Measurements from ENCODE around the gene RTN3.
"Not testable (repeated sequence)": the region's sequence is repeated elsewhere in the genome, so short reads cannot be mapped to it uniquely, and the experiment has no call there.

RTN3 gene

GRCh38 chr11:63682066-63683021 lies 1.0 kb downstream of the RTN3 start:
- no peak for FAIRE-seq

DNA sequence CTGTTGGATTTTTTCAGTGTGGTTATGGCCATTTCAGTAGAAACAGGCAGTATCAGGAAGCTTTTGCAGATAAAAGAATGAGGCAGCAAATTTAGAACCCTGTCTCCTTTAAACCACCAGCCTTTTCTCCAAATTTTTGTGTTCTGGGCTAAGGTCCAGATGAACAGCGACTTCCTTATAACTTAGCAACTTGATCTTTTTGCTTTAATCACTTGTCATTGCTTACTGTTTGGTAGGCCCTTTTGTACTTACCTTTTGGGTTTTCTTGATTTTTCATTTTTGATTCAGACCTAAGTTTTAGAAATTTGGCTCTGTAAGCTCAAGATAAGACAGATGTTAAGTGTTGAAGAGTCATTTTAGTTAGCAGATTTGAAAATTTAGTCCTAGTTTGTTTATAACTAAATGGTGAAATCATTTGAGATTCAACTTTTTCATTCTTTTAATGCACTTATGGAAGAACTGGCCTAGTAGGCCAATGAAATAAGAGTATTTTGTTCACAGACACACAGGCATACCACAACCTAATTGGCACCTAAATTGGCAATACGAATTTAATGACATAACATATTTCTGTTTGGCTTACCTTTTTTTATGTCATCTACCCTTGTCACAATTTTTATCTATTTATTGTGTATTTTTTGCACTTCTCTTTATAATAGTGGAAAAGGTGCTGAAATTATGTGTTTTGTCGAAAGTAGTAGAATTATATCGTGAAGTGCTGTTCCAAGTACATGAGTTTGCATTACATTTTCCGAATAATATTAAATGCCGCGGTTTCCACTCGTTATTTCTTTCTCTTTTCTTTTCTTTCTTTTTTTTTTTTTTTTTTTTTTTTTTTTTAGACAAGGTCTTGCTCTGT lies 2.1 kb downstream of the RTN3 start:
- FAIRE-seq = no peak

DNA sequence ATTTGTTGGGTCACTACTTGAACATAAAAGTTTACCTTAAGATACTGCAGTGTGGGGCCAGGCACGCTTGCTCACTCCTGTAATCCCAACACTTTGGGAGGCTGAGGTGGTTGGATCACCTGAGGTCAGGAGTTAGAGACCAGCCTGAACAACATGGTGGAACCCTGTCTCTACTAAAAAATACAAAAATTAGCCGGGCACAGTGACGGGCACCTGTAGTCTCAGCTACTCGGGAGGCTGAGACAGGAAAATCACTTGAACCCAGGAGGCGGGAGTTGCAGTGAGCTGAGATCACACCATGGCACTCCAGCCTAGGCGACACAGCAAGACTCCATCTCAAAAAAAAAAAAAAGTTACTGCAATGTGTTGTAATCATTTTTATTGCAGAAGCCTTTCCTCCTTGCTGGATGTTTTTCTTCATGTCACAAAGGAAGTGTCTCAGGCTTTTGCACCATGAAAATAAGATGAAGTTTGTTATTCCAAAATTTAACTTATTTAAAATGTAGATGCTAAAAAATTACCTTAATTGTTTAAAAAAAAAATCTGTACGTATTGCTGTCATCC lies 3.9 kb downstream of the RTN3 start:
- FAIRE-seq = not testable (repeated sequence)

- FAIRE-seq = no peak
These were observed 5.6 kb downstream of the RTN3 start for GRCh38 chr11:63686926-63687325.

- FAIRE-seq = no peak
These were observed 6.5 kb downstream of the RTN3 start for GRCh38 chr11:63687845-63688244.

GRCh38 chr11:63694596-63694995 lies 13.3 kb downstream of the RTN3 start:
- no peak for FAIRE-seq

DNA sequence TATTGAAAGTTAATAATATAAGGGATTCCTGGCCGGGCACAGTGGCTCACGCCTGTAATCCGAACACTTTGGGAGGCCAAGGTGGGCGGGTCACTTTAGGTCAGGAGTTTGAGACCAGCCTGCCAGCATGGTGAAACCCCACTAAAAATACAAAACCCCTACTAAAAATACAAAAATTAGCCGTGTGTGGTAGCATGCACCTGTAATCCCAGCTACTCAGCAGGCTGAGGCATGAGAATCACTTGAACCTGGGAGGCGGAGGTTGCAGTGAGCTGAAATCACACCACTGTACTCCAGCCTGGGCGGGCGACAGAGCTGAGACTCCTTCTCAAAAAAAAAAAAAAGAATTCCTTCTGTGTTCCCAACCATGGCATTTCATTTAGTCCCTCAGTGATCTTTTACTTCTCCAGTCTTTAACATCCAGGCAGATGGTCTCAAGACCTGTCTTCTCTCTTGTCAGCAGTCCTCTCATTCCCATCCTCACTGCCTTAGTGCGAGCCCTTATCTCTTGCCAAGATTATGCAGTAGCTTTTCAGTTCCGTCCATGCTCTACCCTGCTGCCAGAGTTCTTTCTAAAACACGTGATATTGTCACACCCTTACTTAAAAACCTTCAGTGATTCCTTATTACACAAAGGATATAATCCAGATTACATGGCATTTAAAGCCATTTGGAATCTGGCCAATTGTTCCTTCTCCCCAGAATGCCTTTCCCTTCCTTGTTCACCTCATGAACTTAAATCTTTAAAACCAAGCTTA lies 17.9 kb downstream of the RTN3 start:
- FAIRE-seq = no peak

DNA sequence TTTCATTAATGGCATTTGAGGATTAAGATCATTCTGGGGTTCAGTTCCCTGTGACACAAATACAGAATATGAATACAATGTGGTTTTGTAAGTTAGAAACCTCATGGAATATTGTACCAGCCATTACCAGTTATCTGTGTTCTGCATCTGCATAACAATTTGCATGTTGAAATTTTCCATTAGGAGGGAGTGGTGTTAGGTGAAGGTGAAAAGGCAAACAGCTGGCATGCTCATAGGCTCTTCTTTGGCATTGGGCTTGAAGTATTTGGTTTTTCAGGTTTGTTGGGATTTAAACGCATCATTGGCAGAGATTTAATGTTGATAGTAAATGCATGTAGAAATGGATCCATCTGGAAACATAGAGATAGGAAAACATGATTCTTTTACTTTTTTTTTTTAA lies 18.6 kb downstream of the RTN3 start:
- FAIRE-seq = no peak

GRCh38 chr11:63705526-63705925 lies 24.2 kb downstream of the RTN3 start:
- no peak for FAIRE-seq

- no peak for FAIRE-seq
These were observed 27.5 kb downstream of the RTN3 start for GRCh38 chr11:63708764-63709163.

DNA sequence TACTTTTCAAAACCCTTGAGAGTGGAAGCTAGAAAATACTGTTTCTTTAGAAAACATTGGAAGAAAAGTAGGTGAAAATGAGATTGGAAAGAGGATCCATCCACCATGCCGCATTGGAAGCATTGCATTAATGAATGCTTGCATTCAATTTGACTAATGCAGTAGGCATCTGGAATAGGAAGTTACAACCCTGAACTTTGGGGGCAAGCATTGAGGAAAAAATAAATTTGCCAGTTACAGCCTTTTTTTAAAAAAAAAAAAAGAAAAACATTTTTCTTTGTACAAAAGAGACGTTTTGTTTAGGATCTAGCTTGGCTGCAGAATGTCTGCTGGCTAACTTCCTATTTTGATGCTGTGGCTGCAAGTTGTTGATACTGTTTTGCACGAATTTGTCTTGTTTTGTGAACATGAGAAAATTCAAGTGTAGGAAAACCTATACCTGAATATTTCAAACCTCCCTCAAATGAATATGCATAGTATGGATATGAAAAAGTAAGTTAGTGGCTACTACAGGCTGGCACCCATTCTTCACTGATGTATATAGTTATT lies 28.1 kb downstream of the RTN3 start:
- FAIRE-seq = no peak

DNA sequence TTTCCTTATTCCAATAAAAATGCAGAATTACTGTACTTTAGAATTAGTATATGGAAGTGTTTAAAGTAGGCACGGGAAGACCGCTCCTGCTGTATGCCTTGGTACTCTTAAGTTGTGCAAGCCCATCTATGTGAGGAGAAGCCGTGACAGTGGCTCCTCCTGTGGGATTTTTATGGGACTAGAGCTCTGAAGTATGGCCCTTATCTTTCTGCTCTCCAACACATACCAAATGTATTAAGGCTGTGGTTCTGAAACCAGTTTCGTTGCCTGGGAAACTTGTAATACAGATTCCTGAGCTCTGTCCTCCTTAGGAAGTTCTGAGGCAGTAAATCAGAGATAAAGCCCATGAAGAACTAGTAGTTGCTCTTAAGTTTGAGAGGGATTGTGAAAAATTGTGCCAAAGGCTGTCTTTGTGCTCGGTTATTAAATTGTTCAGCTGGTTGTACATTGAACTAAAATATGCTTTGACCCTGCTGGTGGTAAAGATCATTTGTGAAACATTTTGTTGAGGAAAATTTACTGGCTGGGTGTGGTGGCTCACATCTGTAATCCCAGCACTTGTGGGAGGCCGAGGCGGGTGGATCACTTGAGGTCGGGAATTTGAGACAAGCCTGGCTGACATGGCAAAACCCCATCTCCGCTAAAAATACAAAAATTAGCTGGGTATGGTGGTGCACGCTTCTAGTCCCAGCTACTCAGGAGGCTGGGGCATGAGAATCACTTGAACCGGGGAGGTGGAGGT lies 29.3 kb downstream of the RTN3 start:
- no peak for FAIRE-seq

DNA sequence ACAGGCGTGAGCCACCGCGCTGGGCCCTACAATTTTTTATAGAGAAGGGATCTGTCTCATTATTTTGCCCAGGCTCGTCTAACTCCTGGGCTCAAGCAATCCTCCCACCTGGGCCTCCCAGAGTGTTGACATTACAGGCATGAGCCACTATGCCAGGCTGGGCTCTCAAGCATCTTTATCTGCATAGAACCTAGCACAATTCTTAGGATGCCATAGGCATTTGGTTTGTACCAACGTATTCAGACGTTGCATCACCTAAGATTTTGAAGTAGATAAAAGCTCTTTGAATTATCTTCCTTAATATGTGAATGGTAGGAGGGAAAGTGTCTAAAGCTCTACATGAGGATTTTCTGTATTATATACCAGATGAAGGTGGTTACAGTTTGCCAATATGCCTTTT lies 30.5 kb downstream of the RTN3 start:
- no peak for FAIRE-seq

DNA sequence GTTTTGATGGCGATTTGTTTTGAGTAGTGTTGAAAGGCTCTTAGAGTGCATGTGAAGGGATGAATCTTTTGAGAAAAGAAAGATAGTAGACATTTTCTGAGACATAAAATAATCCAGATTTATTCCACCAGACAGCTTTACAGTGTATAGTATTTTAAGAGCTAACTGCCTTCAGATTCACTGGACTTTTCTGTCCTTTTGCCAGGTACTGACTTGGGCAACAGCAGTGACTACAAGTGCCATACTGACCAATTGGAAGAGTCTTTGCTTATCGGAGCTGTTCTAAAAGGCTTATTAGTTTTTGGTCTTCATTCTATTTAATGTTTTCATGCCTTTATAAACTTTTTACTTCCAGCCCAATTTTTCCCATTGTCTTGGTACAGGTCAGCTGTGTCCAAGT lies 32.5 kb downstream of the RTN3 start:
- no peak for FAIRE-seq

DNA sequence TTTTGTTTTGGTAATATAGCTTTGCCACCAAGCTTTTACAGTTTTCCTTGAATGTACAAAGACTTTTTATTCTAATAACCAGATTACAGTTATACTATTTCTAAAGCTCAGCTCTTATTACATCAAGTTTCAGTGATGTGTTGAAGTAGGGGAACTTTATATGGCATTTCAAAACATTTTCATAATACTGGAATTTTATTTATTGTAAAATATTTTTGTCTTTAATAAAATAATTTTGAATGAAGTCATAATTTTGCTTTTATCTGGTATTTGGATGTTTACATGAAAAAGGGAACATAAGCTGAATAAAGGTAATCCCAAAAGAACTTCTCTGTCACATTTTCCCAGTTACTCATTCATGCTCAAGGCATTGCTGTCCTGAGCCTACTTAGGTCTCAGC lies 34.7 kb downstream of the RTN3 start:
- no peak for FAIRE-seq

DNA sequence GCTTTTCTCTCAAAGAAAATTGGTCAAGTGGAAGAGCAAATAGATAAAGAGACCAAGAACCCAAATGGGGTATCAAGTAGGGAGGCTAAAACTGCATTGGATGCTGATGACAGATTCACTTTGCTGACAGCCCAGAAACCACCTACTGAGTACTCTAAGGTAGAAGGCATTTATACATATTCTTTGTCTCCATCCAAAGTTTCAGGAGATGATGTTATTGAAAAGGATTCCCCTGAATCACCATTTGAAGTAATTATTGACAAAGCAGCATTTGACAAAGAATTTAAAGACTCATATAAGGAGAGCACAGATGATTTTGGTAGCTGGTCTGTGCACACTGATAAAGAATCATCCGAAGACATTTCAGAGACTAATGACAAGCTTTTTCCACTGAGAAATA lies 37.7 kb downstream of the RTN3 start:
- FAIRE-seq = no peak

- no peak for FAIRE-seq
These were observed 38.7 kb downstream of the RTN3 start for GRCh38 chr11:63719987-63720386.

DNA sequence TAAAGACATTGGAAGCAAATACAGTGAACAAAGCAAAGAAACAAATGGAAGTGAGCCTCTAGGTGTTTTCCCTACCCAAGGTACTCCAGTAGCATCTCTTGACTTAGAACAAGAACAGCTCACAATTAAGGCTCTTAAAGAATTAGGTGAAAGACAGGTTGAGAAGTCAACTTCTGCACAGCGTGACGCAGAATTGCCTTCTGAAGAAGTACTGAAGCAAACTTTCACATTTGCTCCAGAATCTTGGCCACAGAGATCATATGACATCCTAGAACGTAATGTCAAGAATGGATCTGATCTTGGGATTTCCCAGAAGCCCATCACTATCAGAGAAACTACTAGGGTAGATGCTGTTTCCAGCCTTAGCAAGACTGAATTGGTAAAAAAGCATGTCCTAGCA lies 39.3 kb downstream of the RTN3 start:
- no peak for FAIRE-seq

GRCh38 chr11:63729326-63729725 lies 48.0 kb downstream of the RTN3 start:
- no peak for FAIRE-seq

DNA sequence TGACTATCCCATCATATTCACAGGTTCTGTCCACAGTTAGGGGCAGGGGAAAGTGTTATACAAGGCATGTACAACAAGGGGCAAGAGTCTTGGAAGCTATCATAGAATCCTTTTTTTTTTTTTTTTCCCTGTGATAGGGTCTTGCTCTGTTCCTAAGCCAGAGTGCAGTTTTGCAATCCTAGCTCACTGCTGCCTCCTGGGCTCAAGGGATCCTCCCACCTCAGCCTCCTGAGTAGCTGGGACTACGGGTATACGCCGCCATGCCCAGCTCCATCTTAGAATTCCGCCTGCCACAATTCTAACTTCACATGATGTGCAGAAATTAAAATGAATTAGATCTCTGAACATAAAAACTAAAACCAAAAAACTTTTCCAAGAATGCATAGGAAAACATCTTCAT lies 55.6 kb downstream of the RTN3 start:
- FAIRE-seq = no peak

- no peak for FAIRE-seq
These were observed 56.4 kb downstream of the RTN3 start for GRCh38 chr11:63737718-63738117.

All from colon (tissue), 2 donors.